AG09319 (cell line): ENCODE data around the gene GNAO1.

ENCODE experiments used
- DNase-seq: peaks from one replicate; pipeline ENCODE4 v3.0.0-alpha.2; 2010; ENCODE audit warnings: low read depth; ENCODE audit errors: extremely low read depth
- TF ChIP-seq, protein P1 (sequence below): IDR thresholded peaks from 2 replicates; pipeline ENCODE4 v1.5.1; 2011; ENCODE audit warnings: low read depth, mild to moderate bottlenecking, inconsistent platforms, low read length, moderate library complexity

The GNAO1 gene

DNA sequence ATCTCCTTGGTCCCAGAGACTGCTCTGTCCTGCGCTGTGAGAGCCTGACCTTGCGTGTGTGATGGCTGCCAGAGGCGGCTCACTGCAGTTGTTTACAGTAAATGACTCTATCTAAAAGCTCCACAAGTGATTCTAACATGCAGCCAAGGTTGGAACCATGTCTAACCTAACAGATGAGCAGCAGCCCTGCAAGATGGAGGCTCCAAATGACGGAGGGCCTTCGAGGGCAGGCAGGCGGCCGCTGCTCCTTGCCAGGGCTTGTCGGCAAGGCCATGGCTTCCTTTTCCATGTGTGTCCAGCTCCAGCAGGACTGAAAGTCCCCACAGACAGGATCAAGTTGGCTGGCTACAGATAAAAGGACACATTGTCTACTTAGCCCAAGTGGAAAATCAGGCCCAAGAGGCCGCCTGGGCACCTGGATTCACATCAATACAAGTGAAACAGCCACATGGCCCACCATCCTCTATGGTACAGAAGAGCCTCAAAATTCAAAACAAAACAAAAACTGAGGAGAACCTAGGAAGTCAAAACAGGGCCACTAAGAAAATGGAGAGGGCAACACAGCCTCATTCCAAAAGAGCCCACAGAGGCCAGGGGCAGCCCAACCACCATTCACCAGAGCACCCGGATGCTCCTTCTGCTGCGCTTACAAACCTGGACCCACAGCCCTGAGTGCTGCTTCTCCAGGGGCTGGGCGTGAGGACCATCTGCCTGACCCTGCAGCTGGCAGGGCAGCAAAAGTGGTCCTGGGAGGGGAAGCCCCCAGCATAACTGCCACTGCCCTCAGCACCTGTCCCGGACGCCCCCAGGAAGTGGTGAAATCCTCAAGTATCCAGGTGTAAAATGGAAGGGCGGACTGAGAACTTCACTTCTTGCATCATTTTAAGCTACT, 169.1 kb downstream of the GNAO1 start:
- TF ChIP-seq, protein P1, sequence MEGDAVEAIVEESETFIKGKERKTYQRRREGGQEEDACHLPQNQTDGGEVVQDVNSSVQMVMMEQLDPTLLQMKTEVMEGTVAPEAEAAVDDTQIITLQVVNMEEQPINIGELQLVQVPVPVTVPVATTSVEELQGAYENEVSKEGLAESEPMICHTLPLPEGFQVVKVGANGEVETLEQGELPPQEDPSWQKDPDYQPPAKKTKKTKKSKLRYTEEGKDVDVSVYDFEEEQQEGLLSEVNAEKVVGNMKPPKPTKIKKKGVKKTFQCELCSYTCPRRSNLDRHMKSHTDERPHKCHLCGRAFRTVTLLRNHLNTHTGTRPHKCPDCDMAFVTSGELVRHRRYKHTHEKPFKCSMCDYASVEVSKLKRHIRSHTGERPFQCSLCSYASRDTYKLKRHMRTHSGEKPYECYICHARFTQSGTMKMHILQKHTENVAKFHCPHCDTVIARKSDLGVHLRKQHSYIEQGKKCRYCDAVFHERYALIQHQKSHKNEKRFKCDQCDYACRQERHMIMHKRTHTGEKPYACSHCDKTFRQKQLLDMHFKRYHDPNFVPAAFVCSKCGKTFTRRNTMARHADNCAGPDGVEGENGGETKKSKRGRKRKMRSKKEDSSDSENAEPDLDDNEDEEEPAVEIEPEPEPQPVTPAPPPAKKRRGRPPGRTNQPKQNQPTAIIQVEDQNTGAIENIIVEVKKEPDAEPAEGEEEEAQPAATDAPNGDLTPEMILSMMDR, result no peak
- no peak for DNase-seq

DNA sequence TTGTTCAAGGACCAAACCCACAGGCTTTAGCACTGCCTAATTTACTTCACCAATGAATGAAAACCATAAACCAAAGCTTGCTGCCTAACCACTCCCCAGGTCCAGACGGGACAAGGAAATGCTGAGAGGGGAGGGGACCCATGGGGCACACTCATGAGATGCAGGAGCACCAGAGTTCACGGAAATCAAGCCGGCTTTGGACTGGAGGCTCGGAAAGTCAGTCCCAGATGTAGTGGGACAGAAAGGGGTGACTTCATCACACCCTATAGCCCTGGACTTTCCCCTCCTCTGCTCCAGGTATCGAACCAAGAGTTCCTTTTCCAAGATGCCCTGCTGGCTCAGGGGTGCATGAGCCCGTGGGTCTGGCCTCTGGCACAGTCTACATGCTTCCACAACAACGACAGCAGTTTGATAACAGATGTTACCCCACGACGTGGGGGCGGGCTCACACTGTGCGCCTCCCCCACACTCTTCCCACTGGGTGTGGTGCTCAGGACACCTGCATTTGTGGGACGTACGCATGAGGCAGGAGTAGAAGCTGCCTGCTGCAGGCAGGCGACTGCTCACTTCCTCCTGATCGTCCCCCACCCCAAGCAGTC, 170.9 kb downstream of the GNAO1 start:
- DNase-seq, result no peak

DNA sequence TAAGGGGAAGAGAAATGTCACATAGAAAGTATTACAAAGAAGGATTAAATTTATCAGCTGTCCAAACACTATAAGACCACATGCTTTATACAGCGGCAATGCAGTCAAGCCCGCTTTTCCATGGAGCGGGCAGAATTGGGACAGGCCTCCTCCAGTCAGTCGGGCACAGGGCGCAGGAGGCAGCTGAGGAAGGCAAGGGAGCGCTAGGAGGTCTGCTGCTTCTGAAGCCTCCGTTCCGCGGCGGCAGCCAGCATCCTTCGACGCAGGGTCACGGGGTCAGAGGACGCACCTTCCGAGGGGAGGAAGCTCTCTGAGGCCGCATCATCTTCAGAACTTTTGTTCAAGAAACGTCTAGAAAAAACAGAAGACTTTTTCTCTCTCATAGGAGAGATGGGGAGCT, 171.4 kb downstream of the GNAO1 start:
- TF ChIP-seq, protein P1, result no peak
- no peak for DNase-seq

More for the DNA sequence above, 170.9 kb downstream of the GNAO1 start:
- TF ChIP-seq, protein P1, result no peak

DNA sequence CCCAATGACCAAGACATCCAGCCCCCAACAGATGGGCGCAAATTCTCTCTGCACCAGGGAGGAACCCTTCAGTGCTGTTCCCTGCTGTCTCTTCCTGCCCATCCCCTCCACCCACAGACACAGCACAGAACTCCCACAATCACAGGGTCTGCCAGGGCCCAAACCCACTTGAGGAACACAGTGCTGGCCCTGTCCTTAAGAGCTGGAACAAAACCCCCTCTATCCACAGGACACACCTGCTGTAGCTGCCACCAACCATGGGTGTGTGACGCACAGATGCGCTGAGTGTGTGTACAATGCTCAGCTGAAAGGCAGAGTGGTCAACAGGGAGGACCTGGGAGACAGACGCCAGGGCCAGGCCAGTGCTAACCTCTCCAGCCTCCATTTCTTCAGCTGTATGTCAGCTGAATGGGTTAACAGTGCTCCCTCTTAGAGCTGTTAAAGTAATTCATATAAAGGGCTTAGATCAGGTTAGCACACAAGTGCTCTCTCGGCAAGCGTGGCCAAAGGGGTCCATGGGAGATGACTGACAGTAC, 172.0 kb downstream of the GNAO1 start:
- no peak for DNase-seq
- TF ChIP-seq, protein P1, result no peak

DNA sequence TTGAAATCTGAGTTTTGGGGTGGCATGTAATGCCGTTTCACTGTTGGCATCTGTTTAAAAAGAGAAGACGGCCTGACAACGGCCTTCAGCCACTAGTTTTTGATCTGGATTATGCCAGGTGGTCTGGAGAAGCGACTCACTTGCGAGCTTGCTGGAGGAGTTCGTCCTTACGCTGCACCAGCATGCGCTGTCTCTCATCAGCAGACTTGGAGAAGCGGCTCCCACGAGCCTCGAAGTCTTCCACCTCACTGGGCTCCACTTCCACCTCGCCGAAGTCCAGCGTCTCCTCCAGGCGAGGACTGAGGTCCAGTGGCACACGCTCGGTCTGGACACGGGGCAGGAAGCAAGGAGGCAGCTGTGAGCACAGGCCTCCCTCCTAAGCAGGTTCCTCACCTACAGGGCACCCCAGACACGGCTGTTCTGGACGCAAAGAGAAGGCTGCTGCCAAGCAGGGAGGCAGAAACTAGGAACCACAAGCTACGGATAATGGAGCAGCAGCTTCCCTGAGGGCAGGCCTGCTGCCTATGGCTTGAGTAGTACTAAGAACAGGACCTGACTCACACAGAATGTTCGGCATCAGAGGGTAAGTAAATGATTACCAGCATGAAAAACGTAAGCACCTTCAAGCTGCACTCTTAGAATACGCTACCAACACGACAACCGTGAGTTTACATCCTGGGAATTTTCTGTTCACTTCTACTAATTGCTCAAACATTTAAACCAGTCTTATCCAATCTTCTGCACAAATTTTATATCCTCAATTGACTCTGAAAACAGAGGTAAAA, 172.7 kb downstream of the GNAO1 start:
- TF ChIP-seq, protein P1, result no peak
- DNase-seq, result no peak

DNA sequence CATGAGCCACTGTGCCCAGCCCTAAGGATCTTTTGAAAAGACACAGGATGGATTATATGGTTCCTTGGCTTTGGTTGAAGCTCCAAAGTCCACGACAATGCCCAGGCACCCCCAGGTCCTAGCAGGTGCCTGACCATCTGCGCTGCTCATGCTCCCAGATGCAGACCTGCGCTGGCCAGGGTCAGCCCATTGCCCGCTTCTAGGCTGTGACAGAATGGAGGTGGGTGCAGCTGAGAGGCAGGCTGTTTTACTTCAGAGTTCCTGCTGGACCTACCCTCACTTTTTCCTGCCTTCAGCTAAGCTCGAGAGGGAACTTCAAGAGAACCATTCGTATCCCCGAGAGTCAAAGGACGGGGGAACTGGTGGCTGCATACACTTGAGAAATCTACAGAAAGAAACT, 173.6 kb downstream of the GNAO1 start:
- DNase-seq, result no peak
- TF ChIP-seq, protein P1, result no peak
